AG09309 (cell line): ENCODE measurements around the gene KCNH8.
"Not testable (repeated sequence)": the region's sequence is repeated elsewhere in the genome, so short reads cannot be mapped to it uniquely, and the experiment has no call there.

Experiments used
- DNase-seq: peaks from one replicate; pipeline ENCODE4 v3.0.0-alpha.2; 2010; ENCODE audit warnings: low read depth
- H3K4me3 ChIP-seq: 2 replicates; pipeline ENCODE4 v1.5.1; 2011; ENCODE audit warnings: mild to moderate bottlenecking, low read depth, low read length, moderate library complexity; ENCODE audit not compliant: control insufficient read depth
- CTCF ChIP-seq: IDR thresholded peaks from 2 replicates; pipeline ENCODE4 v1.5.1; 2011; ENCODE audit warnings: mild to moderate bottlenecking, low read depth, low read length, inconsistent platforms; ENCODE audit not compliant: insufficient read depth, control insufficient read depth; ENCODE audit errors: missing control alignments

KCNH8 gene

DNA sequence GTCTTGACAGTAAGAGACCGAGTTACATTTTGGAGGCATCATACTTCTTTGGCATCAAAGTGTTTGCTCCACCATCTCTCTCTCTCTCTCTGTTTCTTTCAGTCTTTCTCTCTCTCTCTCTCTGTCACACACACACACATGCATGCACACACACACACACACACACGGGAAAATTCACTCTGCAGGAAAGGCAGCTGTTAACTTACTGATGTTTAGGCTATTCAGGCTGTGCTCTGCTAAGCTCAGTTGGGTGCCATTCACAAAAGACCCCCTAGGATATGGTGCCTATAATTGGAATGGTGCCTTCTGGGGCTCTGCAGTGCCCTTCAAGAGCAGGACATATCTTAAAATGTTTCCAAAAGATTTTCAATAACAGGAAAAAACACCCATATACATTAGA, 78.2 kb downstream of the KCNH8 start:
- no peak for DNase-seq
- no peak for TF ChIP-seq CTCF
- H3K4me3 ChIP-seq, result no peak overlapping the region

- no peak for TF ChIP-seq CTCF
- H3K4me3 ChIP-seq, result no peak overlapping the region
- no peak for DNase-seq
Observed at GRCh38 chr3:19228167-19228566, 79.9 kb downstream of the KCNH8 start.

- H3K4me3 ChIP-seq, result no peak overlapping the region
- TF ChIP-seq CTCF, result no peak
- no peak for DNase-seq
Observed at GRCh38 chr3:19229086-19229485, 80.8 kb downstream of the KCNH8 start.

DNA sequence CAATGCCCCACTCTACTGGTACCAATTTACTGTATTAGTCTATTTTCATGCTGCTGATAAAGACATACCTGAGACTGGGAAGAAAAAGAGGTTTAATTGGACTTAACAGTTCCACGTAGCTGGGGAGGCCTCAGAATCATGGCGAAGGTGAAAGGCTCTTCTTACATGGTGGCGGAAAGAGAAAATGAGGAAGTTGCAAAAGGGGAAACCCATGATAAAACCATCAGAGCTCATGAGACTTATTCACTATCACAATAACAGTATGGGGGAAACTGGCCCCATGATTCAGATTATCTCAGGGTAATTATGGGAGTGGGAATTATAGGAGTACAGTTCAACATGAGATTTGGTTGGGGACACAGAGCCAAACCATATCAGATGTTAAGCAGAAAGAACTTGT, 81.6 kb downstream of the KCNH8 start:
- not testable (repeated sequence) for H3K4me3 ChIP-seq, DNase-seq

DNA sequence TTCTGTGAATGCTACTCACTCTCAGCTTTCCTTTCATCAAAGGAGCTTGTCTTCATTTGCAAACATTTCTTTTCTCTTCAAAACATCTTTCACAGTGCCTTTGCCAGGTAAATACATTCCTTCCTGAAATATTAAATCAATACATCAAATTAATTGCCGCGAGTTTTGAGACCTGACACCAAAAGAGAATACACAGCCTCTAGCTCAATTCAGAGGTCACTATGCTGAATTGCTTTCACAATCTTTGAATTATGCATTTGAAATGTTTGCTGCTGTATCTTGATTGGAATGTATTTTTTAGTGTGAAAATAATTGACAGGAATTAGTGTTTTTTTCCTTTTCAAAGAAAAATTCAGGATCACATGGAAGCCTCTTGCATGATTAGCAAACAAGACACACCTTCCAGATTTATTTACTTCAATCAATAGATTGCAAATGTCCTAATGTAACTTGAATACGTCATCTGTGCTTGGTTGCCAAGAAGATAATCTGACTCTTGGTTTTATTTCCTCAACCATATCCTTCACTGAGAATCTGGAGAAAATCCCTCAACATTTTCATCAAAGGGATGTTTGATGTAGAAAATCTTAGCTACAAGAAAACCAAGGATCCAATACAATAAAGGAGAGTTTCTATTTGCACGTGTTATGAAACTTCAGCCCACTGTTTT, 83.6 kb downstream of the KCNH8 start:
- H3K4me3 ChIP-seq, result no peak overlapping the region
- TF ChIP-seq CTCF, result no peak
- no peak for DNase-seq

GRCh38 chr3:19232566-19232965, 84.3 kb downstream of the KCNH8 start:
- no peak overlapping the region for H3K4me3 ChIP-seq
- no peak for DNase-seq
- TF ChIP-seq CTCF, result no peak

- H3K4me3 ChIP-seq, DNase-seq: not testable (repeated sequence)
Observed at GRCh38 chr3:19233882-19234784, 85.8 kb downstream of the KCNH8 start.
